Lower leg skin (tissue), 4 donors: Measurements from ENCODE around the gene COBL. TPM values are rescaled to one million over a fixed set of nuclear protein-coding genes. Genes with fewer than 3 reads are reported as not detected.

Experiments
- DNase-seq, 2 donors: peaks; one replicate each; pipeline ENCODE4 v3.0.0-alpha.2; 2019; ENCODE audit warnings: low spot score in 2 of 2
- H3K4me3 ChIP-seq: fragments of 200-600 bp; sonication (generic); 2 replicates; pipeline ENCODE4 v1.5.1; 2017; ENCODE audit warnings: mild to moderate bottlenecking, low read depth; ENCODE audit not compliant: poor library complexity, severe bottlenecking
- CTCF ChIP-seq, 3 donors: fragments of 450-650 bp; IDR thresholded peaks; one replicate each; pipeline ENCODE4 v1.5.1; 2016; ENCODE audit warnings: antibody characterized with exemption in 3 of 3, mild to moderate bottlenecking in 3 of 3, moderate library complexity in 2 of 3
- POLR2A ChIP-seq, 2 donors: fragments of 450-650 bp; IDR thresholded peaks; one replicate each; pipeline ENCODE4 v1.6.1; 2016 to 2017; ENCODE audit warnings: antibody characterized with exemption in 2 of 2, mild to moderate bottlenecking in 1 of 2, moderate library complexity in 1 of 2
- WGBS, 2 donors: methylation state at CpG; one replicate each; pipeline ENCODE4 v1.1.5; 2018; 5-methylcytosine and 5-hydroxymethylcytosine counted together
- intact Hi-C: fragments of 100-400 bp; cut with DNase I; formaldehyde crosslinking; loops from one replicate; pipeline ENCODE4 v1.15.0; 2023; ENCODE audit warnings: low total_unique reads
- total RNA-seq, 4 donors: library from RNA; depleted of rRNA; stranded (reverse); fragments of >200 nt; gene quantifications; one replicate each; pipeline ENCODE4 v1.1.0, GENCODE V29; 2016

The COBL gene
- total RNA-seq, 4 donors from 2014 or later: 40.2 to 94.1 (median 66.5) TPM

DNA sequence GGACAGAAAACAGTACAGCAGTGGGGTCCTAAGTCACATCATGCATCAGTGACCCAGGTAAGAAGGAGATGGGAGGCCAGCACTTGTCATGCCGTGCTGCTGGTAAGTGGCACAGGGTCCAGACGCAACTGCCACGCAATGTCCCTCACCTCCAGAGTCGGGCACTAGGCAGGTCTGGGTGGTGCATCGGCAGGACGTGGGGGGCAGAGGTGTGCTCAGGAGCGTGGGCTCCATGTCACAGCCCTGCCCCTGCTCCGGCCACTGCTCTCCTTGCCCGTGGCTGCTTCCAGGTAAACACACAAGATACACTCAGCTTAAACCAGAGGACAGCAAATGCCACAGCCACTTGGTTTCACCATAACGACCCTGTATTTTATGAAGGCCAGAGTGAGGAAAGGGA is 47.3 kb downstream of the COBL start:
- WGBS, 2 donors: 85 to 89% methylated on average over 10 of the region's 10 CpGs
- no peak for DNase-seq
- no peak overlapping the region for H3K4me3 ChIP-seq
- intact Hi-C loops: no loop called here
- no peak for TF ChIP-seq POLR2A (IDR thresholded peaks at IDR 0.05)
- TF ChIP-seq CTCF (IDR thresholded peaks at IDR 0.05): no peak

DNA sequence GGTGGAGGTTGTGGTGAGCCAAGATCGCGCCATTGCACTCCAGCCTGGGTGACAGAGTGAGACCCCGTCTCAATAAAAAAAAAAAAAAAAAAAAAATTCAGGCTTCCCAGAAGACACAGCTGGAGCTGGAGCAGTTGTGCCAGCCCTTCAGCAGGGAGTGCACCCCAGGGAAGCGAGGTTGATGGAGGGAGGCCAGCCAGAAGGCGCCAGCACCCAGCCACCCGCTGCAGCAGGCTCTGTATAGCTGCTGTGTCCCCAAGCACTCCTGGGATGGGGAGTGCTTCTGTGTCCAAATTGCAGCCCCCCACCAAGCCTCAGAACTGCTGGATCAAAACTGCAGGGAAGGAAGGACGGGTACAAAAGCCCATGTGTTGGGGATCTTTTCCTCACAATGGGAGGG is 47.8 kb downstream of the COBL start:
- 78 to 89% methylated on average over 7 of the region's 7 CpGs for WGBS, 2 donors
- H3K4me3 ChIP-seq: no peak overlapping the region
- TF ChIP-seq CTCF (IDR thresholded peaks at IDR 0.05): no peak
- TF ChIP-seq POLR2A (IDR thresholded peaks at IDR 0.05): no peak
- no peak for DNase-seq
- intact Hi-C loops: no loop called here

DNA sequence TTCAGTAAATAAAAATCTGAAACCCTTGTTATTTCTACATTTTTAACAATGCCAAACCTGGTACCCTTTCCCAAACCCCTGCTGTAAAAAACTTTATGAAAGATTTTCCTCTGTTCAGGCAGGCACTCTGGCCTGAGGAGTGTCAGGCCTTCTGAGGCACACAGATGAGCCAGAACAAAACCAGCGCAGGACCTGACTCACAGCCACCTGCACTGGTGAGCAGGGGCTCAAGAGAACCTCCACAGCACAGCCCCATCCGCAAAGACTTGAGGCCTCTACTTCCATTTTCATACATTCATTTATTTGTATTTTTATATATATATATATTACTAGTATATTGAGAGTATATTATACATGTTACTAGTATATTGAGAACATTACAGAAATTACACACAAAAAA is 49.4 kb downstream of the COBL start:
- TF ChIP-seq CTCF (IDR thresholded peaks at IDR 0.05): no peak
- no peak for TF ChIP-seq POLR2A (IDR thresholded peaks at IDR 0.05)
- intact Hi-C loops: no loop called here
- WGBS, 2 donors: 94% methylated on average over 2 of the region's 2 CpGs
- H3K4me3 ChIP-seq: no peak overlapping the region
- DNase-seq: no peak

GRCh38 chr7:51265066-51265907 is 51.3 kb downstream of the COBL start:
- TF ChIP-seq POLR2A (IDR thresholded peaks at IDR 0.05): no peak
- no peak for TF ChIP-seq CTCF (IDR thresholded peaks at IDR 0.05)
- no peak overlapping the region for H3K4me3 ChIP-seq
- 77 to 89% methylated on average over 11 to 12 of the region's 12 CpGs for whole genome bisulfite sequencing, 2 donors
- intact Hi-C loops: no loop called here
- DNase-seq: no peak

- 70 to 73% methylated on average over 10 of the region's 10 CpGs for WGBS, 2 donors
- TF ChIP-seq CTCF (IDR thresholded peaks at IDR 0.05) (no peak), POLR2A (IDR thresholded peaks at IDR 0.05) (no peak)
- intact Hi-C loops: no loop called here
- H3K4me3 ChIP-seq: no peak overlapping the region
- DNase-seq: peak in 1 of 2 donors; percentile 64
Observed at GRCh38 chr7:51263631-51264484, 52.8 kb downstream of the COBL start.
